ENCODE measurements around the gene SMG6.
A peak's percentile ranks its signal among the peaks of the same experiment; 100 is the strongest.
"Not testable (repeated sequence)": the region's sequence is repeated elsewhere in the genome, so short reads cannot be mapped to it uniquely, and the experiment has no call there.

The SMG6 gene

GRCh38 chr17:2174468-2175293 lies 128.9 kb downstream of the SMG6 start:
- DNase-seq: no peak

- no peak for DNase-seq
These were observed 129.6 kb downstream of the SMG6 start for GRCh38 chr17:2174014-2174413.

- DNase-seq: no peak
These were observed 130.6 kb downstream of the SMG6 start for GRCh38 chr17:2172999-2173398.

GRCh38 chr17:2172077-2172851 lies 131.3 kb downstream of the SMG6 start:
- DNase-seq: no peak

GRCh38 chr17:2171702-2172076 lies 131.9 kb downstream of the SMG6 start:
- DNase-seq: no peak

- DNase-seq: peak in 1 of 2 experiments; percentile 24
These were observed 133.6 kb downstream of the SMG6 start for GRCh38 chr17:2170023-2170422.

- not testable (repeated sequence) for DNase-seq
These were observed 137.9 kb downstream of the SMG6 start for GRCh38 chr17:2165723-2166122.

GRCh38 chr17:2158396-2158780 lies 145.2 kb downstream of the SMG6 start:
- no peak for DNase-seq

GRCh38 chr17:2157675-2158395 lies 145.8 kb downstream of the SMG6 start:
- no peak for DNase-seq

- DNase-seq: no peak
These were observed 146.5 kb downstream of the SMG6 start for GRCh38 chr17:2157081-2157480.

GRCh38 chr17:2156666-2157065 lies 146.9 kb downstream of the SMG6 start:
- DNase-seq: no peak

GRCh38 chr17:2155573-2155972 lies 148.0 kb downstream of the SMG6 start:
- DNase-seq: no peak

- DNase-seq: no peak
These were observed 152.1 kb downstream of the SMG6 start for GRCh38 chr17:2151358-2152033.

GRCh38 chr17:2150806-2151205 lies 152.8 kb downstream of the SMG6 start:
- DNase-seq: no peak

GRCh38 chr17:2149934-2150333 lies 153.7 kb downstream of the SMG6 start:
- DNase-seq: no peak

GRCh38 chr17:2146132-2146871 lies 157.3 kb downstream of the SMG6 start:
- no peak for DNase-seq

GRCh38 chr17:2144701-2145100 lies 158.9 kb downstream of the SMG6 start:
- DNase-seq: no peak

- no peak for DNase-seq
These were observed 160.3 kb downstream of the SMG6 start for GRCh38 chr17:2143332-2143731.

- not testable (repeated sequence) for DNase-seq
These were observed 160.9 kb downstream of the SMG6 start for GRCh38 chr17:2142682-2143081.

GRCh38 chr17:2140683-2141082 lies 162.9 kb downstream of the SMG6 start:
- DNase-seq: no peak

GRCh38 chr17:2138761-2139160 lies 164.8 kb downstream of the SMG6 start:
- no peak for DNase-seq

- DNase-seq: no peak
These were observed 165.3 kb downstream of the SMG6 start for GRCh38 chr17:2138318-2138717.
